ENCODE data around the gene HBEGF.

The HBEGF gene

DNA sequence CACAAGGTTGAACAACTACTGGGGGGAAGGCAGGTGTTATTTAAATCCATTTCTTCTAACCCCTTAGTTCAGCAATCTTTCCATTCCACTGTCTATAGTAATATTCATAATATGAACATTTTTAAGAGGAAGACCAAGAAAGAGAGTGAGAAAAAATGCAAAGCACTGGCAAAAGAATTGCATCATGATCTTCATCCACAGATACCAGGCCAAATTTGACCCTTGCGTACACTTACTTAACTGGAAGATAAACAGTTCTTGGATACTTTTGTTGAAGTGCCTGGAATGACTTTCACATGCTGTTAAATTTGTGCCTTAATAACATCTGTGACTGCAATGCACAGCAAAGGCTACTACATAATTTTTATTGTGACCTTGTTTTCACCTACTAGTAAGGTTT, 45.3 kb downstream of the HBEGF start:
- DNase-seq: no peak

DNA sequence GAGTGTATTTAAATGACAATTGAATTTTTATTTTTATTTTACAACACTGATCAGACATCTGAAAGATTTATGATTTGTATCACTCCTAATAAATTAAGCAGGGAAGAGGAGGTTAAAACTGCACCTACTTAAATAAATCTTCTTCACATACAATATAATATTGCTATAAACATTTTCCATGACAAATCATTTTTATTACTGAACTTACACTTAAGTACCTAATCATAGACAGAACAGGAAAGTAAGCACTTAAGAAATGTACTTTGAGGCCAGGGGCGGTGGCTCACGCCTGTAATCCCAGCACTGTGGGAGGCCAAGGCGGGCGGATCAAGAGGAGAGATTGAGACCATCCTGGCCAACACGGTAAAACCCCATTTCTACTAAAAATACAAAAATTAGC, 47.3 kb downstream of the HBEGF start:
- no peak for DNase-seq

DNA sequence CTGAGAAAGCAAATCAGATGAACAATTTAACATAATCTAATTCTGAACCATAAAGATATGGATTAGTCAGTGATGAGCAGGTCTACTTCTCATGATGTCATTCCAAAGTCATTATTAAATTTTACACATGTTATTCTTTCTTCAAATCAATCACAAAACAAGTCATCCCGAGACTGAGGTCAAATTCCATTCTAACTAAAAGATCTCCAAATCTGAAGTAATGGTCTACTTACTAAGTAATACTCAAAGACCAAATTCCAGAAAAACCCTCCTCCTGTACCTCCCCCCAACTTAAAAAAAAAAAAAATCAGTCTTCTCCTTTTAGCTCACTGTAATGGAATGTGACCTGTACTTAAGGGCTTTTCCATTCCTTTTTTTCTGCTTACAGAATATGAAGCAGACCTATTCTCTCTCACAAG, 48.2 kb downstream of the HBEGF start:
- no peak for DNase-seq

DNA sequence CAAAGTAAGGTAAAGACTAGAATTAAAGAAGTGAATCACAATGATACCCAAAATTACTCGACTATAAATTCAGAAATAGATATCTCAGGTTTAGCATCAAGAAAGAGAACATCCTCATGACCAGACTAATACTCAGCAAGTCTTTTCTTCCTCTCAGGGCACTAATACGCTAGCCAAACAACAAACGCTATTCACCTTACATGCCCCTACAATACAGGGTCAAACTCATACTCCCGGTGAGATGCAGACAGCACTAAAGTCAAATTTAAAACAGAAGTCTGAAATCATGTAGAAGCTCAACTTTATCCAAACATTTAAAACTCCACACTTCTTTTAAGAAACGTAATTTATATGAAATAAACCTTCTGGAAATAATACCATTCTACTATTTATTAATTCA, 49.1 kb downstream of the HBEGF start:
- no peak for DNase-seq

DNA sequence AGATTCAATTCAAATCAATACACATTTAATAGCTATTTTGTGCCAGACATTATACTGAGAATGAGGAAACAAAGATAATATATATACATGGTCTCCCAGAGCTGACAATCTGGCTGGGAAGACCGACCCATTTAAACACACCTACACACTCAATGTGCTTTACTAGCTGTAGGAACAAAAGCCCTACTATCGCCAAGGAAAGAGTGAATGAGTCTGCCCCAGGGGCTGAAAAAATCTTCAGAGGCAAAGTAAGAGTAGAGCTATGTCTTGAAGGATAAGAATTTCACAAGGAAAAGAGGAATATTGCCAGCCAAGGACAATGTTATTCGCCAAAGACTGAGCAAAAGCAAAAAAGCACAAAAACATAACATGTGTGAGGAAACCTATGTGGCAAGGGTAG, 50.1 kb downstream of the HBEGF start:
- peak; percentile 66 for DNase-seq

DNA sequence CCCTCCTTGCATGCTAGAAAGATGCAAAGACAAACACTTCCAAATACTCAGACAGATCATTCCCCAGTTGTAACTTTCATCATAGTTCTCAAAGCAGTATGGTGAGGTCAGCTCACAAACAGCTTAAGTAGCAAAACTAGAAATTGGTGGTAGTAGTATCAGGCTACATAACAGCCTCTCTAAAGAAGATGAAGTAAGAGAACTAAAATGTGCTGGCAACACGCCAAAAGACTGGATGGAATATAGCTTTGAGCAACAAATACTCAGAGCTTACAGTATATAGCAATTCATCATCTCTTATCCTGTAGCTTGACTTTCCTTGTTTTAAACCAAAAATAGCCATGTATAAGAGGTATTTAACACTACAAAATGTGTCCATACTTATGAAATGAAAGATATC, 51.0 kb downstream of the HBEGF start:
- no peak for DNase-seq

DNA sequence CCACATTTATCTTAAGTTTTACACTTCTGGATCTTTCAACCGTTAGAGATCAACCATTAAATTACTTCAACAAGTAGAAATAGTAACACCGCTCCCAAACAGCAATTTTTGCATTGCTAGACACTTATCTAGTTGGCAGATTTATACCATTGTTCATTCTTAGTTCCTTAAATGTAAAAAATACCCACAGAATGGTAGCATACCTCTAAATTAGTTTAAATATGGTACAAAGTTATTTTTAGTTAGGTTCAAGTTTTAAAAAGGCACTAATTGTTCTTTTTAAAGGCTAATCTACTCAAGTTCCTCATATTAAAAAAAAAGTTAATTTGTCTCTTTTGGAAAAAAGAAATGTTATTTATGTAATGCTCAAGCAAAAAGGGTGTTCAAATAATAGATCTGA, 51.6 kb downstream of the HBEGF start:
- no peak for DNase-seq

DNA sequence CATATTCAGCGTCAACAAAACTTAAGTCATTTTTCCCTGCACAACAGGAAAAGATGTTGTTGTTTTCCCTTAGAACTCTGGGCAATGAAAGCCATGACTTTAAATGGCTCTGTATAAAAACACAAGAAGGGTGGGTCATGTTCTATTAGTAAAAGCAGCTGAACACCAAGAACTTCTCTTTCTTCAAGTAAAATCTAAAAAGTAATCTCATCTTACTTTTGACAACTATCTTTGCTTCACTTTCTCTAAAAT, 52.6 kb downstream of the HBEGF start:
- DNase-seq: no peak

DNA sequence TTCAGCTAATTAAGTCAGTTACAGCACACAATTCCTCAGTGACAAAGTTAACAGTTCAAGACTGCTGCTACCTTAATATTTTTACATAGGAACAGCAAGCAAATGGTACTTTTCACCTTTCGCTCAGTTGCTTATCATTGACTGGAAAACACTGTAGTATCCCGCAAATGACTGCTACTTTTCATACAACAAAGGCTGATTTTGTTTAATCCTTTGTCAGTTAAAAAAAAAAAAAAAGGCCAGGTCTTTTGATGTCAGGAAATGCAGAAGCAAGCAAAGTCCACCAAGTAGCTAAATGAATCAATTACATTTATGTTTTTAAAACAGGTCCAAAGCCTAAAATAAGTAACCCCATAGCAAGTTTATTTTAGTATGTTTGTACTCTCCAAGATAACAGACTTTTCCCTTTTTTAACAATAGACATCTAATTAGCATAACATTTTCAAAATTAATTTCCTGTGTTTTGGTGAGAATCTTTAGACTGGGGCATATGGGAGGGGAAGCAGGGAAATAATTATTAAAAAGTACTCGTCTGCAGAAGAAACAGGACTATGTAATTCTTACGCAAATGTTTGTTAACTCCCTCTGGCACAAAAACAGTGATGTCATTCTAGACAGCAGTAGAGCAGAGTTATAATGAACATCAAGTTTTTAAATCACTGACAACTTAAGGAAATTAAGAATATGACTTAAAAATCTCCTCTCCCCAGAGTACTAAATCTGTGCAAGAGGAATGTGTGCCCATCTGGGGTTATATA, 53.1 kb downstream of the HBEGF start:
- DNase-seq: no peak

DNA sequence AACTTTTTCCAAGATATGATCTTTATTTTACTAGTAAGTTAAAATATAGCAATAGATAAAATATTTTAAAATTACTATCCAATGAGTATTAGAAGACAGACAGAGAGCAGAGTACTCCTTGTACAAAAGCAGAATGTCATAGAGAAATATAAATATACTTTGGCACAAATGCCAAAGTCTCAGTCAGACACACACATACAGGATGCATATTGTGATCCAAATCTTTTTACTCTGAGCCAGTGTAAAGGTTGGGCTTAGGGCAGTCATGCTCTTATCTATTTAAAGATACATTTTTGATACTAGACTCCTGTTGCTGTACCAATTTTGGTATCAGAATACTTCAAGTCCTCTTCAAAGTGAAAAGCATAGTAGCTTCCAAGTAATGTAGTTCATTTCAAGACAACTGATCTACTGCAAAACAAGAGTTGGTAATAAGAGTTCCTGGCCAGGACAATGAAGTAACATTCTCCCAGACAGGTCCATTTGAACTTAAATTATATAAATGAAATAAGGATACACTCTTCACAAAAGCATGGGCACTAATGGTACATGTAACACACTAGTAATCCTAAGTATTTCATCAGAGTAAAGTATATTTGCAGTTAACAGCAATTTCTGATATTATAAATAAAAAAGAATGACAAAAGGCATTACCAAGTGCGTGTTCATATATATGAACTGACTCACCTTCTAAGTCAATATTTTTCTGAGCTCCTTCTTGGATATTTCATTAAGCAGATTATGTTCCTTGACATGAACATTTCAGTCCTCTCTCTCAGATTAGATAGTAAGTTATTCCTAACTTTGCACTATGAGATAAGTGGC, 54.0 kb downstream of the HBEGF start:
- no peak for DNase-seq

DNA sequence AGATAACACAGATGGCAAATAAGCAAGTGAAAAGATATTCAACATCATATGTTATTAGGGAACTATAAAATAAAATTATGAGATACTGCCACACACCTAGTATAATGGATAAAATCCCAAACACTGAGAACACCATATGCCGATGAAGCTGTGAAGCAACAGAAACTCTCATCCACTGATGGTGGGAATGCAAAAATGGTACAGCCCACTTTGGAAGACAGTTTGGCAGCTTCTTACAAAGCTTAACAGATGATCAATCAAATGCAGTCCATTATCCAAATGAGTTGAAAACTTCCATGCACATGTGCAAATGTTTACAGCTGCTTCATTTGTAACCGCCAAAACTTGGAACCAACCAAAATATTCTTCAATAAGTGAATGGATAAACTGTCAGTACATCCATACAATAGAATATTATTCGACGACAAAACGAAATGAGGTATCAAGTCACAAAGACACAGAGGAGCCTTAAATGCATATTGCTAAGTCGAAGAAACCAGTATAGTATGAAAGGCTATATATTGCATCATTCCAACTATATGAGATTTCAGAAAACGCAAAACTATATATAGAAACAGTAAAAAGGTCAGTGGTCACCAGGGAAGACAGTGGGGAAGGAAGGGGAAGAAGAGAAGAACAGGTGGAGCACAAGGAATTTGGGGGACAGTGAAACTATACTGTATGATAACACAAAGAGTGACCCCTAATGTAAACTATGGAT, 58.4 kb downstream of the HBEGF start:
- no peak for DNase-seq

DNA sequence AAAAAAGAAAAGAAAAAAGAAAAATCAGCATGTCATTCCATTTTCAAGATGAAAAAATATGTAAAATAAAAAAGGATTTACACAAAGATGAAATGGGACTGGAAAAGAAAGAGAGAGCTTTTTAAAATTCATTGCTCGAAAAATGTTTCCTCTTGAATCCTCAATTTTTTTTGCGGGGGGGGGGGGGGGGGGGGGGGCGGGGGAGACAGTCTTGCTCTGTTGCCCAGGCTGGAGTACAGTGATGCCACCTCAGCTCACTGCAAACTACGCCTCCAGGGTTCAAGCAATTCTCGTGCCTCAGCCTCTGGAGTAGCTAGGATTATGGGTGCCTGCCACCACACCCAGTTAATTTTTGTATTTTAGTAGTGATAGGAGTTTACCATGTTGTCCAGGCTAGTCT, 60.0 kb downstream of the HBEGF start:
- DNase-seq: no peak

DNA sequence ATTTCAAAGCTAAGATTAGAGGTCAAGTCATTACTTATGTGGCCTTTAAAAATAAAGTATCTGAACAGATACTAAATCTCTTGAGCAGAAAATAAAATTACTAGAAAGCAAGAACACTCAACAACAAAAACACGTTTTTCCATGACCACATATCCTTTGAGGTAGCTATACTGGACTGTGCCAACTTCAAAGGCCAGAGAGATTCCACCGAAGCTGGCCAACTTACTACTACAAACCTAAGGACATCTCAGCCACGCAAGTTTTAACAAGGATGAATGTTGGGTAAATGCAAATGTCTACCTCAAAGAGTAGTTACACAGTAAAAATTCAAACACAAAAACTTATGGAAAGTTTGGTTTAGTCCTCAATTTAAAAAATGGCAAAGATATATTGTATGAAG, 62.4 kb downstream of the HBEGF start:
- no peak for DNase-seq
